HUES48 (cell line): ENCODE data around the gene BZW1.

ENCODE experiments used
- H3K27ac ChIP-seq: one replicate; pipeline ENCODE4 v1.7.0; 2013; ENCODE audit warnings: low read depth, low read length, inconsistent platforms
- H3K27me3 ChIP-seq: 2 replicates; pipeline ENCODE4 v1.6.1; 2013; ENCODE audit warnings: mild to moderate bottlenecking, low read length; ENCODE audit not compliant: control insufficient read depth, insufficient read depth
- H3K36me3 ChIP-seq: 2 replicates; pipeline ENCODE4 v1.6.1; 2013; ENCODE audit warnings: low read length; ENCODE audit not compliant: control insufficient read depth, insufficient read depth
- H3K4me1 ChIP-seq: 2 replicates; pipeline ENCODE4 v1.6.1; 2013; ENCODE audit warnings: mild to moderate bottlenecking, low read length; ENCODE audit not compliant: control insufficient read depth, insufficient read depth
- H3K4me3 ChIP-seq: 2 replicates; pipeline ENCODE4 v1.5.1; 2013; ENCODE audit warnings: mild to moderate bottlenecking, low read depth, low read length
- H3K9ac ChIP-seq: 2 replicates; pipeline ENCODE4 v1.6.1; 2013; ENCODE audit warnings: mild to moderate bottlenecking, low read depth, low read length, moderate library complexity
- H3K9me3 ChIP-seq: 2 replicates; pipeline ENCODE4 v1.6.1; 2013; ENCODE audit warnings: low read length; ENCODE audit not compliant: control insufficient read depth, insufficient read depth

Gene BZW1

GRCh38 chr2:200860092-200860795 lies 48.5 kb downstream of the BZW1 start:
- peaks cover 16% of the 10 kb centered on the region for H3K4me1 ChIP-seq
- no peaks in the 10 kb centered on the region for H3K9me3 ChIP-seq
- no peaks in the 10 kb centered on the region for H3K27me3 ChIP-seq
- no peak overlapping the region for H3K4me3 ChIP-seq
- no peak overlapping the region for H3K27ac ChIP-seq
- no peak overlapping the region for H3K9ac ChIP-seq
- peaks cover 63% of the 10 kb centered on the region for H3K36me3 ChIP-seq

- H3K27ac ChIP-seq = peak overlapping the region; percentile 18
- no peaks in the 10 kb centered on the region for H3K9me3 ChIP-seq
- H3K36me3 ChIP-seq = peaks cover 49% of the 10 kb centered on the region
- H3K4me3 ChIP-seq = peak overlapping the region; percentile 86
- peaks cover 16% of the 10 kb centered on the region for H3K4me1 ChIP-seq
- H3K9ac ChIP-seq = no peak overlapping the region
- no peaks in the 10 kb centered on the region for H3K27me3 ChIP-seq
Measured at GRCh38 chr2:200861617-200862155, 50.0 kb downstream of the BZW1 start.

GRCh38 chr2:200862532-200863000 lies 50.9 kb downstream of the BZW1 start:
- Histone ChIP-seq H3K36me3 (peaks cover 40% of the 10 kb centered on the region), H3K9ac (peak overlapping the region; percentile 85), H3K9me3 (no peaks in the 10 kb centered on the region), H3K27me3 (no peaks in the 10 kb centered on the region), H3K4me1 (peaks cover 16% of the 10 kb centered on the region), H3K27ac (peak overlapping the region; percentile 97), H3K4me3 (peak overlapping the region; percentile 86)

GRCh38 chr2:200863782-200864175 lies 52.1 kb downstream of the BZW1 start:
- H3K9me3 ChIP-seq = no peaks in the 10 kb centered on the region
- H3K4me1 ChIP-seq = peaks cover 16% of the 10 kb centered on the region
- H3K36me3 ChIP-seq = peaks cover 28% of the 10 kb centered on the region
- no peaks in the 10 kb centered on the region for H3K27me3 ChIP-seq
- peak overlapping the region; percentile 97 for H3K27ac ChIP-seq
- H3K4me3 ChIP-seq = peak overlapping the region; percentile 86
- H3K9ac ChIP-seq = peak overlapping the region; percentile 85

- Histone ChIP-seq H3K9me3 (no peaks in the 10 kb centered on the region), H3K9ac (peak within 1 kb of the TSS; percentile 85), H3K4me1 (peaks cover 16% of the 10 kb centered on the region), H3K27ac (peak within 1 kb of the TSS; percentile 97), H3K4me3 (peak within 1 kb of the TSS; percentile 86), H3K36me3 (peaks cover 22% of the 10 kb centered on the region), H3K27me3 (no peaks in the 10 kb centered on the region)
Measured at GRCh38 chr2:200864176-200865034, 52.7 kb downstream of the BZW1 start, which contains the start of gene CLK1. CLK1 (minus strand) TSS chr2:200864658; CDS start chr2:200861862, 2,796 bp downstream.

- no peak overlapping the region for H3K9ac ChIP-seq
- no peak overlapping the region for H3K27ac ChIP-seq
- no peaks in the 10 kb centered on the region for H3K4me1 ChIP-seq
- no peak overlapping the region for H3K4me3 ChIP-seq
- no peaks in the 10 kb centered on the region for H3K9me3 ChIP-seq
- peaks cover 19% of the 10 kb centered on the region for H3K36me3 ChIP-seq
- no peaks in the 10 kb centered on the region for H3K27me3 ChIP-seq
Measured at GRCh38 chr2:200869014-200869413, 57.3 kb downstream of the BZW1 start.

- no peaks in the 10 kb centered on the region for H3K4me1 ChIP-seq
- H3K9me3 ChIP-seq = no peaks in the 10 kb centered on the region
- H3K27ac ChIP-seq = no peak overlapping the region
- H3K27me3 ChIP-seq = no peaks in the 10 kb centered on the region
- no peak overlapping the region for H3K4me3 ChIP-seq
- H3K36me3 ChIP-seq = peaks cover 39% of the 10 kb centered on the region
- no peak overlapping the region for H3K9ac ChIP-seq
Measured at GRCh38 chr2:200871151-200871550, 59.4 kb downstream of the BZW1 start.

- H3K27ac ChIP-seq = no peak overlapping the region
- H3K4me1 ChIP-seq = no peaks in the 10 kb centered on the region
Measured at GRCh38 chr2:200873560-200873959, 61.9 kb downstream of the BZW1 start.

More at GRCh38 chr2:200873560-200873959, 61.9 kb downstream of the BZW1 start:
- H3K4me3 ChIP-seq = no peak overlapping the region
- H3K9ac ChIP-seq = no peak overlapping the region
- no peaks in the 10 kb centered on the region for H3K27me3 ChIP-seq
- H3K36me3 ChIP-seq = peaks cover 58% of the 10 kb centered on the region
- no peaks in the 10 kb centered on the region for H3K9me3 ChIP-seq
